ENCODE data around the gene CHCHD3.

GRCh38 chr7:133091943-133092464 is 10.1 kb upstream of the CHCHD3 start:
- TF ChIP-seq CTCF (optimal IDR thresholded peaks at IDR 0.05 in 1 of 3, IDR thresholded peaks at IDR 0.05 in 1 of 3, conservative IDR thresholded peaks at IDR 0.05 in 1 of 3; ENCODE audit: extremely low read depth in 1 of 3, insufficient read depth in 2 of 3, low read length in 3 of 3), result no peak
- TF ChIP-seq EZH2 (IDR thresholded peaks at IDR 0.05; ENCODE audit: low read length), result no peak
